HG02623 (cell line): ENCODE measurements around the gene TCF15.
"Not testable (repeated sequence)": the region's sequence is repeated elsewhere in the genome, so short reads cannot be mapped to it uniquely, and the experiment has no call there.

Source experiments
- ATAC-seq: cut with Tn5 transposase; IDR thresholded peaks from one replicate; pipeline ENCODE4 v1.9.1; 2021; ENCODE audit warnings: moderate library complexity; ENCODE audit not compliant: unreplicated experiment

Gene TCF15

DNA sequence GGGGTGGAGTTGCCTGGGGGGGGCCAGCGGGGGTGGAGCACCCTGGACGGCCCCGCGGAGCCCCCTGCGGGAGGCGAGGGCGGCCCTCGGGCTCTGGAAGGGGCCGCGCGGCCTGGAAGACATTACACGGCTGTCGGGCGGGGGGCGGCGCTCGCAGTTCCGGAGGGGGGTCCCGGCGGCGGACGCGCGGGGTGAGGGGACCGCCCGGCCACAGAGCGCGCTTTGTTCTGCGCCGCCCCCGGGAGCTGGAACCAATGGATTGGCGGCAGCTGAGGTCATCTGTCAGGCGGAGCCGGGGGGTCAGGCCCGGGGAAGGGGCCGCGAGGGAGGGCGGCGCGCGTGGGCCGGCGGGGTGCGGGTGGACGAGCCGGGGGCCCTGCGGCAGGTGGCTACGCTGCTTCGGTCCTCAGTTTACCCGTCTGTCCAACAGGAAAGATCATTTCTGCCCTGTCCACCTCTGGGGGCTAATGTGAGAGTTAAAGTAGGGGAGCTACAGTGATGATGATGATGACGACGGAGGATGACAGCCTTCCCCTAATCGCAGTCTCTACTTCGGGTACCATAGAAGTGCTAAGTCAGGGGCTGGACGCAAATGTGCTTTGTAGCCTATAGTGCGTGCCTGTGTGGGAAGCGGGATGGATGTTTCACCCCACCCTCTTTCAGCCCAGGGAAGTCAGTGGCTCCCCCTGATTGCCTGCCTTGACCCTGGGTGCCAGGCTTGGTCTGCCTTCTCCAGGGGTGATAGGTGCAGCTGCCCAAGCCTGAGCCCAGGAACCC is 32.5 kb upstream of the TCF15 start:
- ATAC-seq: no peak

DNA sequence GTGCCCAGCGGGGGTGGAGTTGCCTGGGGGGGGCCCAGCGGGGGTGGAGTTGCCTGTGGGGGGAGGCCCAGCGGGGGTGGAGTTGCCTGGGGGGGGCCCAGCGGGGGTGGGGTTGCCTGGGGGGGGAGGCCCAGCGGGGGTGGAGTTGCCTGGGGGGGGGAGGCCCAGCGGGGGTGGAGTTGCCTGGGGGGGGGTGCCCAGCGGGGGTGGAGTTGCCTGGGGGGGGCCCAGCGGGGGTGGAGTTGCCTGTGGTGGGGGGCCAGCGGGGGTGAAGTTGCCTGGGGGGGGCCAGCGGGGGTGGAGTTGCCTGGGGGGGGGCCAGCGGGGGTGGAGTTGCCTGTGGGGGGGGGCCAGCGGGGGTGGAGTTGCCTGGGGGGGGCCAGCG is 31.9 kb upstream of the TCF15 start:
- not testable (repeated sequence) for ATAC-seq

DNA sequence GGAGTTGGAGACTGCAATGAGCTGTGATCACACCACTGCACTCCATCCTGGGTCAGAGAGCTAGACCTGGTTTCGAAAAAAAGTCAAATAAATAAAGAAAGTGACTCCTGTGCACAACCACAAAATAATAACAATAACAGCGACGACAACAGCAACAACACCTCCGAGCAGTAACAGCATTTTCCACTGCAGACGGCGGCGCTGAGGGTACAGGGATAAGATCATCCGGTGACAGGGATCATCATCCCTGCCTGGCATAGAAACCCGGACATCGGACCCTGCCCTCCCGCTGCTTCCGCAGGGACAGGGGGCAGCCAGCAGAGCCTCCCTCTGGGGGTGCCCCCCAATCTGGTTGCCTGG is 31.4 kb upstream of the TCF15 start:
- no peak for ATAC-seq

DNA sequence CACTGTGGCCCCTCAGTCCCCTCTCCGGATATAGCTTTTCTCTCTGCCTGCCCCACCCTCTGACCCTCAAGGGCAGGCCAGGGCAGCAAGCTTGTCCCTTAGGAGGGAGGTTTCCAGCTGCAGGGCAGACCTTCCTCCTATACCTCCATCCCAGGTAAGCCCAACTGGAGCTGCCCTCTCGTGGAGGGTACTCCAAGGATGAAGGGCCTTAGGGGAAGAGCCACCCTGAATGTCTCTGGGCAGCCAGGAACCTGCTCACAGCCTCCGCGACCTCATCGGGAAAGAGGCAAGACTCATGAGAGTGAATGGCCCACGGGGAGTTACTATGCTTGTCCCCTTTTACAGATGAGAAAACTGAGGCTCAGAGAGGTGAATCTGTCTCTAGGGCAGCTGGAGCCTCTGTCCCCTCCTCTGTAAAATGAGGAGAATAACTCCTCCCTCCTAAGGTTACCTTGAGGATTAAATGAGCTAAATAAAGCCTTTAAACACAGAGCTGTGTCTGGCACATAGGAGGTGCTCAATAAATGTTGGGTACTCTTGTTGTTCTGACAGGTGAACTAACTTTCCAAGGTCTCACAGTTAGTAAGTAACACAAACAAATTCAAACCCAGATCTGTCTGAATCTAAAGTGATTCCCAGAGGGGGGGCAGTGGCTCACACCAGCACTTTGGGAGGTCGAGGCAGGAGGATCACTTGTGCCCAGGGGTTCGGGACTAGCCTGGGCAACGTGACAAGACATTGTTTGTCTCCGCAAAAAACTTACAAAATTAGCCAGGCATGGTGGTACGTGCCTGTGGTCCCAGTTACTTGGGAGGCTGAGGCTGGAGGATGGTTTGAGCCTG is 30.8 kb upstream of the TCF15 start:
- ATAC-seq: no peak

DNA sequence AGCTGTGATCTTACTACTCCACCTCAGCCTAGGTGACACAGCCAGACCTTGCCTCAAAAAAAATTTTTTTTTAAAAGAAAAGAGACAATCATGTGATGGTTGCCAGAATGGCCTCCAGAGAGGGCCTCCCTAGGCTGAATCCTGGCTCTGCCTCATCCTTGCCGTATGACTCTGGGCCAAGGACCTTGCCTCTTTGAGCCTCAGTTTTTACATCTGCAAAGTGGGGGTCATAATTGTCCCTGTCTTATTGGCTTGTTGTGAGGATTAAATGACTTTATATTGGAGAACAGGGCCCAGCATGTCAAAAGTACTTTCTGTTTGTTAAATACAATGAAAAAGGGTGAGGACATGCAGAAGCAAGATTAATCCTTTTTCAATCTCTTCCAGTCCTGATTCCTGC is 28.5 kb upstream of the TCF15 start:
- ATAC-seq: no peak

DNA sequence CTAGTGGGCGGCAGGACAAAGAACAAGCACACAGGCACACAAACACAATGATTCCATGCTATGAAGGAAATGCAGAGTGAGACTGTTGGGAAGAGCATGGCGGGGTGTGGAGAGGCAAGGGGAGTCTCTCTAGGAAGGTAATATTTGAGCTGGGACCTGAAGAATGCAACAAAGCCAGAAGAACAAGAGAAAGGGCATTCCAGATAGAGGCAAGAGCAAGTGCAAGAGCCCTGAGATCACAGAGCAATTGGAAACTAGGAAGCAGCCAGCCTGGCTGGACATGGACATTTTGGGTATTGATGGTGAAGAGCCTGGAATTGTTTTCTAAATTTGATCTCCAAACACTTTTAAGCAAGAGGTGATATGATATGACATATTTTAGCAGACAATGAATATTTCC is 27.4 kb upstream of the TCF15 start:
- ATAC-seq: no peak

DNA sequence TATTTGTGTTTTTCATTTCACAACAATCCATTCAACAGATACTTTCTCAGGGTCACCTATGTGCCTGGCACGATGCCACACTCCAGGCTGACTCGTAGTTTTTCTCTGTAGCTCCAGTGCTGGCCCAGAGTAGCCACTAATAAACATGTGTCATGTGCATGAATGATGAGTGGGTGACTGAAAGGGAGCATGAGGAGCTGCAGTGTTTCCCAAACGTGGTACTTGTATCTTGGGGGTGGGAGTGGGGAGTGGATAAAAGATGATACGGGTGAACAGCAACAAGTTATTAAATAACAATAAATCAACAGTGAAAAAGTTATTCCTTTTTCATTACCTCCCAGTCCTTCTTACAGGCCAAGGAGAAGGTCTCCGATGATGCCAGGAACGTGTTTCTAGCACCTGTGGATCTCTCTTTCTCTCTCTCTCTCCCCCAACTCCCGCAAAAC is 25.8 kb upstream of the TCF15 start:
- no peak for ATAC-seq

DNA sequence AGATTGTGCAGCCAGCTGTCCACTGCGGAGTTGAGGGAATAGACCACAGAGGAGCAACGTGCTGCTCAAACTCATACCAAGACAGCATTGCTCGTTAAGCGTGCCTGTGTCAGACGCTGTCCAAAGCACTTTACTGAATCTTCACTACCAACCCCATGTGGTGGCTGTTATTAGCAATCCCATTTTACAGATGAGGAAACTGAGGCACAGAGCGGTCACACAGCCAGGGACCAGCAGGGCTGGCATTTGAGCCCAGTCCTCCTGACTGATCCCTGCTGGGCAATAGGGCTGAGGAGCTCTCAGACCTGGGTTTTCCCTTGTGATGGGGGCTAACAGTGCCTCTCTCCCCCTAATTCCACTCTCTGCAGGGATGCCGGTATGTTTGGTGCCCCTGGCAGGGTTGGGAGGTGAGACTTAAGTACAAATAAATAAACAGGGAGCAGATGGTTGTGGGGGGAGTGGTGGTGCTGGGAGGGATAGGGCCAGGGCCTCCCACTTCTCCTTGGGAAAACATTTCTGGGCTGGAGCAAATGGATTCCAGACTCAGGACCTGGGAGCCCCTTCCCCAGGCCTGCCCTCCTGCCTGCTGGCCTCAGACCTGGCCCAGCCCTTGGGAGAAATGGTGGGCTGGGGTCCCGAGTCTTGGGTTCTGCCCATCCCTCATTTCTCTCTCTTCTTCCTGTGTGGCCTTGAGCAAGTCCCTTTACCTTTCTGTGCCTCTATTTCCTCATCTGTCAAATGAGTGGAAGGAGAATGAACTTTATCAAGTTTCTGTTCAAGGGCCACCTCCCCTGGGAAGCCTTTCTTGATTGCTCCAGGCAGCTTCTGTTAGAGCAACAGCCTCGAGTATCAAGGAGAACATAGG is 25.2 kb upstream of the TCF15 start:
- ATAC-seq: no peak

DNA sequence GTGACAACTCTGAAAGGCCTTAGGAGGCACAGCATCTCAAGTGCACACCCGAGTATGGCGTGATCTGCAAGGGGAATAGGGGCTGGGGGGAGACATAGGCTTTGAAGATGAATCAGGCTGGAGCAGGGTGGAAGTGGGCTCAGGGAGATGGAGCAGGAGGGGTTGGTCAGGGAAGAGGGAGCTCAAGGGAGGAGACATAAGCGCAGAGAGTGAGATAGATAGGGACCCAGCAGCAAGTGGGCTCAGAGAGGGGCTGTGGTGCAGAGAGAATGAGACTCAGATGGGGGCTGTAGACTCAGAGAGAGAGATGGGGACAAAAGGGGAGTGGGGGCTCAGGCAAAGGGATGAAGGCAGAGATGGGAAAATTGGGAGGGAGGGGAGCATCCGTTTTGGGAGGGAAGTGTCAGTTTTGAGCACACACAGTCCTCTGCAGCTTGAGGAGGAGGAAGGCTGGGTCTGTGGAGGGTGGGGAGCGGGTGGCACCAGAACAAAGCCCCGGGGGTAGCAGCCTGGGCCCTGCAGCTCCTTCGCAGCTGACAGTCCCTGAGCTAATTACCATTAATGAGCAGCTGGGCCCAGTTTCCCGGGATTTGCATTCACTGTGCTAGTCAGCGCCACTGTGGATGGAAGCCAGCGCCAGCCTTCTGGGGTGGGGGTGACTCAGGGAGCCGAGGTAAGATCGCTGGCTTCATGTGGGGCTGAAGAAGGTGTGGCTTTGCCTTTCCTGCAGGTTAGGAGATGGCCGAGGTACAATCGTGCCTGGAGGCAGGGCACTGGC is 24.2 kb upstream of the TCF15 start:
- ATAC-seq: no peak

DNA sequence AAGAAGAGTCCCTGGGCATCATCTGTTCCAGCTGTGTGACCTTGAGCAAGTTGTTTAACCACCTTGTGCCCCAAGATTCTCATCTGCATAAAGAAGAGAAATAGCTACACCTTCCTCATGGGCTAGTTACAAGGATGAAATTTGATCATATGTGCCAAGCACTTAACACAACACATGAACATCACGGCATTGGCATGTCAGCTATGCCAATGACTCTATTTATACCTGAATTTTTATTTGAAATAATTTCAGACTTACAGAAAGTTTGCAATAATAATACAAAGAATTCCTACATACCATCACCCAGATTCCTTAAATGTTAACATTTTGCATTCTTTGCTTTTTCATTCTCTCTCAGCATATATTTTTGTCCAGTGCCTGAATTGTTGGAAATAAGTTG is 21.0 kb upstream of the TCF15 start:
- ATAC-seq: no peak

DNA sequence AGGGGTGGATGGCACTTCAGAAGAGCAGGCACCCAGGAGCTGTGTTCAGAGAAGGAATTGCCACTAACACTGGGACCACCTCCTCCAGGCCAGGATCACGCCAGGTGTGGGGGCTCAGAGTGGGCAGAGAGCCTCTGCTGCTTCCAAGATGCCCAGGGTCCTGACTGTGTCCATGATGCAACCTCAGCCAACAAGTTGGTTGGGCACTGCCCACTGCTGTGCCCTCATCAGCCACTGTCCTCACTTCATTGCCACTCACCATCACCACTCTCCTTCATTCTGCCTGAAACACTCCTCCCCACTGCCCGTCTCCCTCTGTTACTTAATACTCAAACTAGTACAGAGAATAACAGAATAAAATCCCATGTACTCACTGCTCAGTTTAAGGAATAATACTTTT is 16.5 kb upstream of the TCF15 start:
- ATAC-seq: no peak

DNA sequence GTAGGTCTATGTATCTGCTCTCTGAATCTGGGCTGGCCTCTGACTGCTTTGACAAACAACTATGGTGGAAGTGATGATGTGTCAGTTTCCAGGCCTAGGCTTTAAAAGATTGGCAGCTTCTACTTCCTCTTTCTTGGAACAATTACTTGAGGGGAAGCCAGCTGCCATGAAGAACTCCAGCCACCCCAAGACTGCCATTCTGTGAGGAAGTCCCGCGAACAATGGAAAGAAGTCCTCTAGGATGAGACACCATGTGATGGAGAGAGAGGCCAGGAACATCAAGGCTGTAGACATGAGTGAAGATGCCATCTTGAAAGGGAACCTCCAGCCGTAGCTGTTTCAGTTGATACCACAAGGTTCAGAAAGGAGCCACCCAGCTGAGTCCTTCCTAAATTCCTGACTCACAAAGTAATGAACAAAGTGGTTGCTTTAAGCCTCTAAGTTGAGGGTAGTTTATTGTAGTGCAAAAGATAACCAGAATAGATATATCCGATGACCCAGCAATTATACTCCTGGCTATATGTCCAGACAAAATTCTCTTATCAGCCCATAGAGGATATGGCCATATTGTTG is 15.3 kb upstream of the TCF15 start:
- no peak for ATAC-seq

DNA sequence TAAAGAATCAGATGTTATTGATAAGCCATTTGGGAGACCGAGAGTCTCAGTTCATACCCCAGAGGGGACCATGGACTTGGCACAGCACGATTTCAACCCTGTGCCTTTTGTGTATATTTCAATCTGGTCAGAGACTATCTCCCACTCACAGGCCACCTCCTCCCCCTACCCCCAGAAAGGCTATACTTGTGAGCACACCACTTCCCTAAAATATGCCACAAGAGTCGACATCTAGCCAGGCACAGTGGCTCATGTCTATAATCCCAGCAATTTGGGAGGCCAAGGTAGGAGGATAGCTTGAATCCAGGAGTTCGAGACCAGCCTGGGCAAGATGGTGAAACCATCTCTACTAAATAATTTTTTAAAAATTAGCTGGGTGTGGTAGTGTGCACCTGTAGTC is 13.6 kb upstream of the TCF15 start:
- no peak for ATAC-seq

DNA sequence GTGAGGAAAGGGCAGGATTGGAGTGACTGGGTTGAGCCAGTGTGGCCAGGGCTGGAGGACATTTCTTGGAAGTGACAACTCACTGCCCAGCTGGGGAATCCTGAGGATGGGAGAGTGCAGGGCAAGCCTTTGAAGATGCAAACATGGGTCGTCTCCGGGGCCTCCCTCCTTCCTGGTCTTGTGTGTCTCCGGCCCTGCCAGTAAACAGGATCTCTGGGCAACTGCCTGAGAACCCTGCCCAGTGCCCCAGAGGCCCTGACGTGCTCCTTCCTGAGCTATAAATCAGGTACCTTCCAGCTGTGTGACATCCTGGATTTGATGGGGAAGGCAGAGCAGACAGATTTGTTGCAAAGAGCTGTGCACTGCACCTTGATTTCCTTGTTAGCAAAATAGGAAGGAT is 12.9 kb upstream of the TCF15 start:
- no peak for ATAC-seq

DNA sequence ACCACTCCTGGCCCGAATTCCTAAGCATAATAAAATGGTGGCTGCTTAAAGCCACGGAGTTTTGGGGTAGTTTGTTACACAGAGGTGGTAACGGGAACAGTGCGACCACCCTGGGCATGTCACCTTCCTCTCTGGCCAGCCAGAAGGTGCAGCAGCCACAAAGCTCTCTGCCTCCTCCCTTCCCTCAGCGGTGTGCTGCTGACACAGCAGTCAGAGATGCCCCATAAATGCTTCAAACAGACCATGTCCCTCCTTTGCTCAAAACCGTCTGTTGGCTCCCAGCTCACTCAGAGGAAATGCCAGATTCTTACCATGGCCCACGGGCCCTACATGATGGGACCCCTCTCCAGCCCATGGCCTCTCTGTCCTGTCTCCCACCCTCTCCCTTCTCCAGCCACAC is 12.1 kb upstream of the TCF15 start:
- no peak for ATAC-seq

DNA sequence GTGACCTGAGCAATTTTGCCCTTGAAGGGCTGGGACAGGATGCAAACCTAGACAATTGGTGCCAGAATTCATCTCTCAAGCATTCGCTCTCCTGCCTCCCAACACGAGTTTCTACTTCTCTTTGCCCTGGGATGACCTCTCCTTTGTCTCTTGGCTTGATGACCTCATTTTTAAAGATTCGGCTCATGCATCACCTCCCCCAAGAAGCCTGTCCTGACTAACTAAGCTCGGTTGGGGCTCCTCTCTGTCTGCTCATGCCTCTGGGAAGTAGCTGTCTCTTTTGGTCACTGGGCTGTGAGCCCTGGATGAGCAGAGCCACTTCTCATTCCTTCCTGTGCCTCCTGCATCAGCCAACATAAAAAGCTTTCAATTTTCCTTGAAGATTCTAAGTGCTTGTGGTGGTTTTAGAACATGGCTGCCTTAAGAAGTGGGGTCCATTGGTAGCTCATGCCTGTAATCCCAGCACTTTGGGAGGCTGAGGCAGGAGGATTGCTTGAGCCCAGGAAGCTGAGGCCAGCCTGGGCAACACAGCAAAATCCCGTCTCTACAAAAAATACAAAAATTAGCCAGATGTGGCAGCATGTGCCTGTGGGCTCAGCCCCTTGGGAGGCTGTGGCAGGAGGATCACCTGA is 11.1 kb upstream of the TCF15 start:
- ATAC-seq: no peak

DNA sequence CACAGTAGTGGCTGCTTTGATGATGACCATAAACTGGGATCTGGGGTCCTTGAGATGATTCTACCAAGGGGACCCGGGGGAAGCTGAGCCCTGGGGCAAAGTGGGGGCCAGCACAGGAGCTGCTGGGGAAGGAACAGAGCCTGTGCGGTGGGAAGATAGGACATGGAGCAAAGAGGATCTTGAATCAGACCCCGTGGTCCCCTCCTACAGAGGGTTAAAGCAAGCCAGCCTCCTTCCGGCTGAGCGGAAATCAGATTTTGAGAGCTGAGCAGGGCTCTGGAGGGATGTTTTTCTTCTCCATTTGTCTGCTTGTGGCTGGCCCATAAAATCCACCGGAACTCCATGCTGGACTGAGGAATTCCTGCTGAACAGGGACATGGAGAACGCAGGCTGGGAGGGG is 10.1 kb upstream of the TCF15 start:
- no peak for ATAC-seq

DNA sequence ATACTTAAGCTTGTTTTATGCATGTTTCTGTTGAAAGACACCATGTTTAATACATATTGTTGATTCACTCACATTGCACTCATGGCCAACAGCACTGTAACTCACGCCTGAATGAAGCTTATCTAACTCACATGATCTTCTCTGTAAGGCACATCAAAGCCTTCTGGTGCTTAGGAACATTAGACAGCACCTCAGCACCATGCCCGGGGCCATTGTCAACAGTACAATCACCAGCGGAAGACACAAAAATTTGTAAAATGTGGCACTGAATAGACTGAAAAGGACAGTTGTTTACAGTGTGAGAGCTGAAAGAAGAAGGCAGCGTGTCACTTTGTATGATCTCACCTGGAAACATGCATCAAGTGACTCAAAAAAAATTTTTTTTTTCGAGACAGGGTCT is 8.9 kb upstream of the TCF15 start:
- no peak for ATAC-seq

DNA sequence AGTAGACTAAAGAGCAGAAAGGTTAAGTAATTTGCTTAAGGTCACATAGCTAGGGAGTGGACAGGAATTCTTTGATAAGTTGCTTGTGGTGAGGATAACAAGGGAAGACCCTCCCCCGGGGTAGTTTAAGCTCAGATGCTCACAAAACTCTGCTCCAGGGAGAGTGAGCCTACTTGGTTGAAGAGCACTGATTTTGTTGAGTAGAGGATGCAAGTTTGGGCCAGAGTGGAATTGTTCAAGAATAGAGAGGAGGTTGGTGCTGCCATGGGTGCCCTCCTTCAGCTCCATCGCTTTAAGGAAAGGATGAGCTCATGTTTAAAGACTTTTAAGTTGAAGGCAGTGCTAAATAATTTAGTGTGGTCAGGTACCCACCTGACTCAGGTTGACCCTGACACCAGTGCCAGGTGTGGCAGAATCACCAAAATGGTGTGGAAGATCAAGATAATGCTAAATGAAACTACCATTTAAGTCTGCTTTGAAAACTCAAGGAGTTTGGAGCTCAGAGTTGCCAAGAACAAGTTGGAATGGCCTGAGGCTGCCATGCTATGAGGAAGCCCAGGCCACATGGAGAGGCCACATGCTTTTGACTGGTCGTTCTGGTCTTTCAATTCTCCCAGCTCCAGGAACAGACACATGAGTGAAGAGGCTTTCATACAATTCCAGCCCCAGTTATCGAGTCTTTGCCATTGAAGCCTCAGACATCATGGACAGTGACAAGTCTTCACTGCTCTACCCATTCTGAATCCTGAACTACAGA is 8.0 kb upstream of the TCF15 start:
- ATAC-seq: no peak
